ENCODE measurements around the gene RFTN1.
A peak's percentile ranks its signal among the peaks of the same experiment; 100 is the strongest.

Gene RFTN1

GRCh38 chr3:16484984-16485383 is 28.5 kb downstream of the RFTN1 start:
- no peak for DNase-seq

- DNase-seq = no peak
Measured at GRCh38 chr3:16484216-16484615, 29.3 kb downstream of the RFTN1 start.

DNA sequence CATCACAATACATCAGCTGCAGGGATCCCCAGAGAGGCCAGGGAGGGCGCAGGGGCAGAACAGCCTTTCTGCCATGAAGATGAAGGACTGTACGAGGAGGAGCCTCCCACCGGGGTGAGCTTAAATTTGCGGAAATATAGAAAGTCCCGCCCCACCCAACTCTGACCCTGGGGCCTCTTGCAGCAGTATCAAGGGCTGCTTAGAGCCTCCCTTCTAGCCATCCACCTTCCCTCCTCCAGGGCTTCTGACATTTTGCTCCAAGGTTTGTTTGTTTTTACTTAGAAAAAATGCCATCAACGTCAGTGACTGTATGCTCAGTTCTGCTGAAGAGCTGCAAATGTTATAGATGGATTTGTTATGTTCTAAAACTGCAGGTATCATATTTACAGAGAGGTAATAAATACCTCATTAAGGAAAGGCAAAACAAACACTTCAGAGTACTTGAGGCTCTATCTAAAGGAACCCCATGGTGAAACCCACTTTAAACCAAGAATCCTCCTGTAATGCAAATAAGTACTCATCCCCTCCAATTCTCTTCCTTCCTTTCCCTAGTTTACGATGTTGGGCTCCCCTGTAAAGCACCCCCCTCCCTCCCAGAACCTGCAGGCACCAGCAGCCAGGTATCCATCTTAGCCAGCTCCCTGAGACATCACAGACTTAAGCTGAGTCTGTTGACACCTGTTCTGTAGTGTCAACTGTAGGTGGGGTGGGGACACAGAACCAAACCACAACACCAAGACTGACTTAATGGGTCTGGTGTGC is 30.5 kb downstream of the RFTN1 start:
- peak; percentile 76 for DNase-seq

DNA sequence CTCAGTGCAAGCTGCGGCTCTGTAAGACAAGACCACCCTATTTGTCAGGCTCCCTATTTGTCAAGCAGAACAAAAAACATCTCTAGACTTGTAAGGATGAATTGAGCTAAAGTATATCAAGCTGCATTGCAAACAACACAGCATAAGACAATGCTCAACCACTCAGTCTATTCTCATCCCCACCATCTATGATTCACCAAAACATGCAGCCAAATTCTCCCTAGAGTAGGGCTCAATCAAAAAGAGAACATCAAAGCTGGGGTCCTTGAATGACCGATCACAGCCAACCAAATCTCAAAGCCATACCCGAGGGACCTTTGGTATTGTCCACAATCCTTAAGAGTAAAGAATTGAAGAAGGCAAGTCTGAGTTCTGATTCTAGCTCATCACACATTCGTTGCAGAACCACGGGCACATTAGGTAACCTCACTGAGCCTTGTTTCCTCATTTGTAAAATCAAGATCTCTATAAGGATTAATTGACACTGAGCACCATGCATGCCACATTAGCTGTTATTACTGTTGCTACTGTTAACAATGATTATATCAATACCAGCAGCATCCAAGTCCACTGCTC is 31.2 kb downstream of the RFTN1 start:
- DNase-seq = no peak

DNA sequence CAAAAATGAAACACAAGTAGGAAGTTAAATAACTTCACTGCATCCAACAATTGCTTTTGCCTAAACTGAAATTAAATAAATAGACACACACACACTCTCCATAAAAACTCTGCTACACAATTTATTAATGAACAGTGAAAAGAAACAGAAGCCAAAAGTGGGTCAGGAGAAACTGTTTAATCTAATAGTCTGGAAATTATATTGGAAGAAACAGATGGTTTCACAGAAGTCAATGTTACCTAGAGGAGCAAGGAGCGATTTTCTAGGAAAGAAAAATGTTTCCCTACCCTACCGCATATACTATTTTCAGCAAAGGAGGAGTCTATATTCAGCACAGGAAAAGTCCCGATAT is 32.0 kb downstream of the RFTN1 start:
- DNase-seq = no peak

DNA sequence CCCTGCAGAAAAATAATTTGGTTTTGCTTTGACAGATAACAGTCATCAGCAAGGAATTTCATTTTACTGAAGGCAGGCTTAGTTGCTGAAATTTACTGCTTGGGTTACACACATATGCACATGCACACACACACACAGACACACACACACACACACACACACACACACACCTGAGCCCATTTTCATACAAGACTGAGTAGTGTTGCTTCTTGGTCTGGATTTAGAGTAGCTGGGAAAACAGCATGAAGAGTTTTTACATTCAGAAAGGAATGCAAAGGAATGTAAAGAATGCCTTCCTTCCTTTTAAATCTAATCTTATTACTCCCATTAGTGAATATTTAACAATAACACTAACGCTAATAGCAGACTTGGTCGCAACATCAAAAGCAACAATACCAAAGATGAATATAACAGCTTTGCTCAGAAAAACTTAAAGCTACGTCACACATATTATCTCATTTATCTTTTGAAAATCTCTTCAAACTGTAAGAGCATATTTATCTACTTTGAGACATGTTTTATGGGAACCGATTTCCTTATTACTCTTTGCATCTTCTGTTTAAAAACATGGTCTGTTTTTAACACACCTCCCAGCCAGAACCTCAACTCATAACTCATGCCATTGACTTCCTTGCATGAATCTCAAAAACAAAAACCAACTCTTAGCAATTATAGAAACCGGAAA is 32.5 kb downstream of the RFTN1 start:
- no peak for DNase-seq

- DNase-seq = no peak
Measured at GRCh38 chr3:16478516-16478915, 35.0 kb downstream of the RFTN1 start.

DNA sequence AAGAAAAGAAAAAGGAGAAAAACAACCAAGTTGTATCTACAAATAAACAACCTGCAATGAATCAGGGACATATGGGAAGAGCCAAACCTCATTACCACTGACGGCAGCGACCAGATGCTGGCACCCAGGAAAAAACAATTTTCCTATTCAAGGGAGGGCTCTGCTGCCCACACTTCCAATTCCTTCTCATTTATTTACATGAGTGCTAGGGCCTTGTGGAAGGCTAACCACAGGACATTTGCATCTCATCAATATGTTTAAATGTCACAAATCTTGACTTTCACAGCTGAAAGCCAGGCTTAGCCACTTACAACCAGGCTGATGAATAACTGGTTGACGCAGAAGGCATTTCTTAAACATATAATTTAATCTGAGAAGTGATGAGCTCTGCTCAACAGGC is 36.0 kb downstream of the RFTN1 start:
- no peak for DNase-seq

DNA sequence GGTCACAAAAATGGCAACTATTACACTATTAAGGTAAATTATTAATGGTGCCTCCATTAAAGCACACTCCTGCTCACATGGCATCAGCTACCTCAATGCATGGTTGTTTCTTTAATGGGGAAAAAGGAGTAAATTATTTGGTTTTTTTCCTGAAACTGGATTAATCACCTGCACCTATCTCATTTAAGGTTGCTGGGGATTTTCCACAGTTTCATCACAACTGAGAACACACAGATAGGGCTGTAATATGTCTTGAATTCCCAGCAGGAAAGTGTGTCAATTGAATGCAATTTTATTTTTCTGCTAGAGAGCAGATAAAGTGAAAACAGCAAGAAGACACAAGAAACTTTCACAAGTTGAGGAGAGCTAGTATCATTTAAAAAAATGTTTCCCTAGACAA is 36.4 kb downstream of the RFTN1 start:
- DNase-seq = no peak

GRCh38 chr3:16476636-16477035 is 36.9 kb downstream of the RFTN1 start:
- DNase-seq = no peak

GRCh38 chr3:16475766-16476165 is 37.7 kb downstream of the RFTN1 start:
- DNase-seq = no peak

GRCh38 chr3:16474920-16475319 is 38.6 kb downstream of the RFTN1 start:
- DNase-seq = no peak

- no peak for DNase-seq
Measured at GRCh38 chr3:16474216-16474615, 39.3 kb downstream of the RFTN1 start.

- DNase-seq = no peak
Measured at GRCh38 chr3:16472593-16472992, 40.9 kb downstream of the RFTN1 start.

DNA sequence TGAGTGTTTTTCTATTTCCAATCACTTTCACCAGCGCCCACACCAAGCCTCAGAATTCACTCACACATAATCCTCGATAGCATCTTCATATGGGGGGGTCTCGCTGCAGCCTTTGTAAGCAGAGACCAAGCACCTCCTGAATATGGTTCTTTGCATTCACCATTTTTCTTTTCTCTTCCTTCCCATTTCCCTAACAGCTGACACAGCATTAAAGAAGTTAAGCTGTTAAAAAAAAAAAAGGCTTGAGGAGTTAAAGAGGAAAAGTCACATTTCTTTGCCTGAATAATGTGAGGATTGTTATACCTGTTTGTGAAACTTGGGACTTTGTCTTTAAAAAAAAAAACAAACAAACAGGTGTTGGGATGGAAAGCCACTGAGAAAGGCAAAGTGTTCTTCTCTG is 41.6 kb downstream of the RFTN1 start:
- DNase-seq = no peak

DNA sequence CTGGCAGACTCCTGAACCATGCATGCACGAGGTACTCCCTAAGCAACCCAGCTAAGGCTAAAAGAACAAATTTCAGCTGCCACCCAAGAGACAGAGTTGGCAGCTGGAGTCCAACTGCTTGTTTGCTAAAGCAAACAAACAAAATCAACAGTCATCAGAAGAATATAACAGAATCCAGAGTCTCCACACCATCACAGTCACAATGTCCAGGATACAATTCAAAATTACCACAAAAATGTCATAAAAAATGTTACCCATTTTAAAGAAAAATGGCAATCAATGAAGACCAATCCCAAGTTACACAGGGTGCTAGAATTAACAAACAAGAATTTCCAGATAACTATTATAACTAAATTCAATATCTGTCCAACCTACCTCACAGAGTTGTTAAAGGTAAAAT is 42.9 kb downstream of the RFTN1 start:
- DNase-seq = no peak

DNA sequence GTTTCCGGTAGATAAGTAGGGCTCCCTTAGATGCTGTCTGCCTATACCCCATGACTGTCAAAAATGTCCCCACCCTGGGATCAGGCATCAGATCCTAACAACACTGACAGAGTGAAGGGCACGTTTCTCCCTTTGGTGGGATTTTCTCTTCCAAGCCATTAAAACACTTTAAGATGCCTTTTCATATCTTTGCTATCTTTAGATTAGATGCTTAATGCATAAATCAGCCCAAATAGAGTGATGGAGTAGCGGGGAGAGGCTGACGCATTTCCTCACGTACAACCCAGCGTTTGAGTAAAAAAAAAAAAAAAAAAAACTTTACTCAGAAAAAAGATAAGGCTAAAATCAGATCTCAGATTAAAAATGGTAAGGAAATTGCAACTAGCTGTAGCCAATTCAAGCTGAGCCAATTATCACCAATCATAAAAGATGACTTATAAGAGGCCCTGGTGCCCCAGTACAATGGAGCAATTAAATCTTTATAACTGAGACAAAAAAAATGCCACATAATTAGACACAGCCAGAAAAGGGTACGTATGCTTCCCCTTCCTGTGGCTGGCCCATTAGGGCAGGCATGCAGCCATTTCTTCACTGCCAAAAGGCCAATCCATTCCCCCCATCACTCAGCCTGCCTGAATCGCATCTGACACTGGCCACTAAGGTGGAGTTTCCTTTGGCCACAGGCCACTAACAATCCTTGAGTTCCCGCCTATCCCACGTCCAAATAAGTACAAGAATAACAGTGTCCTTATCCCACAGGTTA is 45.0 kb downstream of the RFTN1 start:
- DNase-seq = no peak

DNA sequence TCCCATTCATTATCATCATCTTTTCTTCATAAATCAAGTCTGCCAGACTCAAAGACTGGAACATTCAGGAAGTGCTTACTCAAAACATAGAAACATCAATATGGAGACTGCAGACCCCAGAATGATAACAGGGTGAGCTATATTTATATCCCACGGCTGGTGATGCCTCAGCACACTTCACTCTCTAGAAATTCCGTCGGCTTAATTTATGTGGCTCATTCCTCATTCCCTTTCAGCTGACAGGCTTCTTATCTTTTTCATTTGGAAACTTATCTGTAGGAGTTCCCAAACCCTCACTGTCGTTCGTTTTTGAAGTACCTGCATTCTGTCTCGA is 45.5 kb downstream of the RFTN1 start:
- no peak for DNase-seq

DNA sequence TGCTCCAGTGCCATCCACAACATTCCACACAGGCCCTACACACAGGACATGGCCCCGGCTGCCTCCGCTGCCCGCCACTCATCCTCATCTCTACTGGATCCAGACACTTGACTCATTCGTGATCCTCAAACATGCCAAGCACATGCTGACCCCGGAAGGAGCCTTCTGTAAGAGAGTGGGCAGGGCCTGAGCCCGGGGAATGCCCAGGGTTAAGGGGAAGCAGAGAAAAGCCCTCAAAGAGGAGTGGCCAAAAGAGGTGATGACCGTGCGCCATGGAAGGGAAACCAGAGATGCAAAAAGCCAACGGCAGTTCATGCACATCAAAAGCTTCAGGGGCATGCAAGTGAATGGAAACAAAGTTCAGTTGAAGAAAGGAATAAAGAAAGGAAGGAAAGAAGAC is 46.1 kb downstream of the RFTN1 start:
- no peak for DNase-seq

DNA sequence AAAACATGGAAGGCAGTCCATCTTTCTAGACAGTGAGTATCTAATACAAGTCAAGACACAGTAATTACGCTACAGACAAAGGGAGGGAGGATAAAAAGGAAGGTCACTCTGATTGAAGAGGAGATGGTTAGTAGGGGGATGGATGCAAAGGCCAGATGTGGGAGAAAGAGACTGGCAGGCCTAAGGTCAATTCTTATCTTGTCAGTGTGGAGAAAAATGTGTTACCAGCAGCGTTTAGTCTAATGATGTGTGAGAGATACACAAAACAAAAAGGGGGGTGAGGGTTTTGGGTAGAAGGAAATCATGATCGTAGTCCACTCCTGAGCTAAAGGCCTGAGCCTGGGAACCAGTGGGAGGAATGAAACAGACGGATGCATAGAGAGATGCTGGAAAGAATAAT is 46.7 kb downstream of the RFTN1 start:
- DNase-seq = no peak

GRCh38 chr3:16464511-16465148 is 48.9 kb downstream of the RFTN1 start:
- no peak for DNase-seq

- no peak for DNase-seq
Measured at GRCh38 chr3:16463914-16464313, 49.6 kb downstream of the RFTN1 start.

GRCh38 chr3:16463119-16463518 is 50.4 kb downstream of the RFTN1 start:
- no peak for DNase-seq

Measured in NCI-H1417 treated with DMSO at 0.1 percent for 48 hours (cell line).